Measurements from ENCODE around the gene C1QTNF5.

The C1QTNF5 gene

GRCh38 chr11:119371778-119372182 lies 31.1 kb upstream of the C1QTNF5 start:
- H3K4me3 ChIP-seq (ENCODE audit: low read depth, low read length): no peak overlapping the region
- TF ChIP-seq CTCF (IDR thresholded peaks at IDR 0.05; ENCODE audit: low read depth, low read length, missing control alignments): peak; percentile 30
- DNase-seq (ENCODE audit: low read depth): no peak

- DNase-seq (ENCODE audit: low read depth): no peak
- H3K4me3 ChIP-seq (ENCODE audit: low read depth, low read length): no peak overlapping the region
- no peak for TF ChIP-seq CTCF (IDR thresholded peaks at IDR 0.05; ENCODE audit: low read depth, low read length, missing control alignments)
These were observed 30.5 kb upstream of the C1QTNF5 start for GRCh38 chr11:119371067-119371601.

GRCh38 chr11:119370486-119371046 lies 29.9 kb upstream of the C1QTNF5 start:
- TF ChIP-seq CTCF (IDR thresholded peaks at IDR 0.05; ENCODE audit: low read depth, low read length, missing control alignments): no peak
- no peak for DNase-seq (ENCODE audit: low read depth)
- H3K4me3 ChIP-seq (ENCODE audit: low read depth, low read length): no peak overlapping the region

- DNase-seq (ENCODE audit: low read depth): no peak
These were observed 28.6 kb upstream of the C1QTNF5 start for GRCh38 chr11:119369132-119369925.

GRCh38 chr11:119368121-119369034 lies 27.7 kb upstream of the C1QTNF5 start:
- no peak for DNase-seq (ENCODE audit: low read depth)
- no peak for TF ChIP-seq CTCF (IDR thresholded peaks at IDR 0.05; ENCODE audit: low read depth, low read length, missing control alignments)
- H3K4me3 ChIP-seq (ENCODE audit: low read depth, low read length): no peak overlapping the region

More at GRCh38 chr11:119369132-119369925, 28.6 kb upstream of the C1QTNF5 start:
- TF ChIP-seq CTCF (IDR thresholded peaks at IDR 0.05; ENCODE audit: low read depth, low read length, missing control alignments): no peak
- no peak overlapping the region for H3K4me3 ChIP-seq (ENCODE audit: low read depth, low read length)

GRCh38 chr11:119367661-119368120 lies 27.0 kb upstream of the C1QTNF5 start:
- no peak for TF ChIP-seq CTCF (IDR thresholded peaks at IDR 0.05; ENCODE audit: low read depth, low read length, missing control alignments)
- DNase-seq (ENCODE audit: low read depth): no peak
- H3K4me3 ChIP-seq (ENCODE audit: low read depth, low read length): no peak overlapping the region
